Liver (tissue), 9 donors: ENCODE results near the gene ACBD3. TPM values are rescaled to one million over a fixed set of nuclear protein-coding genes. Genes with fewer than 3 reads are reported as not detected.

Experiments
- DNase-seq: peaks from one replicate; pipeline ENCODE4 v3.0.0-alpha.2; 2017; ENCODE audit warnings: low spot score
- H3K27ac ChIP-seq, 2 donors: one replicate each; pipeline ENCODE4 v1.7.0; 2013; ENCODE audit warnings: inconsistent platforms in 2 of 2, low read length in 2 of 2, control low read depth in 1 of 2, low read depth in 1 of 2, mild to moderate bottlenecking in 1 of 2
- H3K27me3 ChIP-seq, 4 donors: one replicate each; pipeline versions ENCODE4 v1.6.1 to v1.7.0; 2013; ENCODE audit warnings: low read length in 3 of 4, inconsistent platforms in 1 of 4, mild to moderate bottlenecking in 1 of 4, moderate library complexity in 1 of 4; ENCODE audit not compliant: control insufficient read depth in 4 of 4, insufficient read depth in 4 of 4
- H3K36me3 ChIP-seq, 4 donors: one replicate each; pipeline versions ENCODE4 v1.6.1 to v1.7.0; 2013; ENCODE audit warnings: low read length in 3 of 4, mild to moderate bottlenecking in 3 of 4, low read depth in 1 of 4, moderate library complexity in 1 of 4; ENCODE audit not compliant: control insufficient read depth in 4 of 4, insufficient read depth in 3 of 4
- H3K4me1 ChIP-seq, 4 donors: one replicate each; pipeline versions ENCODE4 v1.6.1 to v1.7.0; 2013; ENCODE audit warnings: low read length in 3 of 4, mild to moderate bottlenecking in 3 of 4, moderate library complexity in 1 of 4; ENCODE audit not compliant: control insufficient read depth in 4 of 4, insufficient read depth in 4 of 4
- H3K4me3 ChIP-seq, 3 donors: one replicate each; pipeline versions ENCODE4 v1.6.1 to v1.7.0; 2013; ENCODE audit warnings: low read length in 3 of 3, control low read depth in 1 of 3, low read depth in 1 of 3, mild to moderate bottlenecking in 1 of 3
- H3K9ac ChIP-seq, 2 donors: one replicate each; pipeline ENCODE4 v1.7.0; 2013; ENCODE audit warnings: low read length in 2 of 2, mild to moderate bottlenecking in 2 of 2, moderate library complexity in 2 of 2, control low read depth in 1 of 2, low read depth in 1 of 2
- H3K9me3 ChIP-seq, 4 donors: one replicate each; pipeline versions ENCODE4 v1.6.1 to v1.7.0; 2013; ENCODE audit warnings: low read length in 3 of 4; ENCODE audit not compliant: control insufficient read depth in 4 of 4
- ATF3 ChIP-seq: IDR thresholded peaks from 2 replicates; pipeline ENCODE4 v1.6.1; 2016; ENCODE audit warnings: antibody characterized with exemption
- CTCF ChIP-seq: fragments of 150-350 bp; IDR thresholded peaks from 2 replicates; pipeline ENCODE4 v1.5.1; 2017; ENCODE audit warnings: improper control_type of control experiment, low read depth, low read length; ENCODE audit not compliant: missing input control
- EGR1 ChIP-seq, 2 donors: IDR thresholded peaks; 2 replicates each; pipeline ENCODE4 v1.6.1; 2016 to 2018; ENCODE audit warnings: antibody characterized with exemption in 2 of 2, low read depth in 2 of 2
- FOXA2 ChIP-seq: IDR thresholded peaks from 2 replicates; pipeline ENCODE4 v1.6.1; 2016; ENCODE audit warnings: antibody characterized with exemption
- GABPA ChIP-seq, 2 donors: IDR thresholded peaks in 1 of 2; conservative IDR thresholded peaks in 1 of 2; 2 replicates each; pipeline ENCODE4 v1.6.1; 2016; ENCODE audit warnings: antibody characterized with exemption in 2 of 2, mild to moderate bottlenecking in 1 of 2, moderate library complexity in 1 of 2
- HNF4A ChIP-seq, 2 donors: conservative IDR thresholded peaks; 2 replicates each; pipeline ENCODE4 v1.6.1; 2016; ENCODE audit warnings: antibody characterized with exemption in 2 of 2, mild to moderate bottlenecking in 2 of 2
- HNF4G ChIP-seq: IDR thresholded peaks from 2 replicates; pipeline ENCODE4 v1.6.1; 2016; ENCODE audit warnings: antibody characterized with exemption
- JUND ChIP-seq, 2 donors: IDR thresholded peaks; 2 replicates each; pipeline ENCODE4 v1.6.1; 2016; ENCODE audit warnings: antibody characterized with exemption in 2 of 2
- MAX ChIP-seq: IDR thresholded peaks from 2 replicates; pipeline ENCODE4 v1.6.1; 2016; ENCODE audit warnings: antibody characterized with exemption
- NR2F2 ChIP-seq: IDR thresholded peaks from 2 replicates; pipeline ENCODE4 v1.6.1; 2016; ENCODE audit warnings: antibody characterized with exemption
- RAD21 ChIP-seq, 2 donors: IDR thresholded peaks; 2 replicates each; pipeline ENCODE4 v1.6.1; 2016; ENCODE audit warnings: antibody characterized with exemption in 2 of 2, mild to moderate bottlenecking in 2 of 2
- REST ChIP-seq: IDR thresholded peaks from 2 replicates; pipeline ENCODE4 v1.6.1; 2016; ENCODE audit warnings: antibody characterized with exemption, mild to moderate bottlenecking
- RXRA ChIP-seq, 2 donors: IDR thresholded peaks; 2 replicates each; pipeline ENCODE4 v1.6.1; 2017 to 2018; ENCODE audit warnings: antibody characterized with exemption in 2 of 2, mild to moderate bottlenecking in 1 of 2
- SP1 ChIP-seq: IDR thresholded peaks from 2 replicates; pipeline ENCODE4 v1.6.1; 2018; ENCODE audit warnings: antibody characterized with exemption, mild to moderate bottlenecking
- TAF1 ChIP-seq: conservative IDR thresholded peaks from 2 replicates; pipeline ENCODE4 v1.6.1; 2016; ENCODE audit warnings: antibody characterized with exemption, mild to moderate bottlenecking
- YY1 ChIP-seq: IDR thresholded peaks from 2 replicates; pipeline ENCODE4 v1.6.1; 2016; ENCODE audit warnings: antibody characterized with exemption, mild to moderate bottlenecking
- WGBS: extraction: QIAGEN DNeasy Blood & Tissue Kit; methylation state at CpG from one replicate; pipeline ENCODE4 v1.1.7; 2013; 5-methylcytosine and 5-hydroxymethylcytosine counted together
- polyA plus RNA-seq, 2 donors: library from polyadenylated mRNA; stranded (reverse) in 1 of 2; unstranded in 1 of 2; fragments of 200-250 nt in 1 of 2; fragments of >200 nt in 1 of 2; fragmentation: Nextera tagmentation in 1 of 2; extraction: Ambion mirVana in 1 of 2; gene quantifications; one replicate each; pipeline versions ENCODE4 v1.2.1 to v1.2.3, GENCODE V29; 2013 to 2015
- total RNA-seq, 2 donors: library from RNA; depleted of rRNA; stranded (reverse); fragments of >200 nt; gene quantifications; one replicate each; pipeline ENCODE4 v1.2.3, GENCODE V29; 2014
- donor health status: healthy.
- donor health status: healthy.
- donor health status: healthy.
- donor health status: healthy.
- donor health status: healthy.

Gene ACBD3
- total and polyA plus RNA-seq, 4 donors = 9.0 to 26.9 (median 14.1) TPM

GRCh38 chr1:226223786-226224244 is 37.3 kb upstream of the ACBD3 start:
- H3K4me1 ChIP-seq = peaks cover 0 to 8% (median 3%) of the 10 kb centered on the region in 4 donors
- no peaks in the 10 kb centered on the region for H3K9me3 ChIP-seq
- H3K4me3 ChIP-seq = peak overlapping the region in 1 of 3 donors; percentile 52
- TF ChIP-seq NR2F2 (no peak), HNF4A (conservative IDR thresholded peaks at IDR 0.05) (no peak), MAX (no peak), ATF3 (no peak), SP1 (no peak), RAD21 (IDR thresholded peaks at IDR 0.05) (no peak), GABPA (IDR thresholded peaks at IDR 0.05 in 1 of 2, conservative IDR thresholded peaks at IDR 0.05 in 1 of 2) (no peak), RXRA (IDR thresholded peaks at IDR 0.05) (no peak), TAF1 (no peak), REST (no peak), CTCF (no peak), FOXA2 (no peak), EGR1 (IDR thresholded peaks at IDR 0.05; ENCODE audit: low read depth in 2 of 2) (no peak), HNF4G (no peak)
- no peak overlapping the region for H3K9ac ChIP-seq
- peaks cover 0 to 7% (median 0%) of the 10 kb centered on the region in 4 donors for H3K27me3 ChIP-seq
- DNase-seq = no peak
- H3K27ac ChIP-seq = no peak overlapping the region
- WGBS = 4% methylated on average over 55 of the region's 55 CpGs
- H3K36me3 ChIP-seq = no peaks in the 10 kb centered on the region

GRCh38 chr1:226223157-226223785 is 36.7 kb upstream of the ACBD3 start, which contains the start of gene MIXL1:
MIXL1 (plus strand) TSS chr1:226223664; CDS start chr1:226223682, 18 bp downstream.
- no peak within 1 kb of the TSS for H3K9ac ChIP-seq

More at GRCh38 chr1:226223157-226223785, 36.7 kb upstream of the ACBD3 start, which contains the start of gene MIXL1:
- no peaks in the 10 kb centered on the region for H3K36me3 ChIP-seq
- TF ChIP-seq YY1 (no peak), MAX (no peak), NR2F2 (no peak), JUND (IDR thresholded peaks at IDR 0.05) (no peak), RAD21 (IDR thresholded peaks at IDR 0.05) (no peak), GABPA (IDR thresholded peaks at IDR 0.05 in 1 of 2, conservative IDR thresholded peaks at IDR 0.05 in 1 of 2) (no peak), SP1 (no peak), CTCF (no peak)
- WGBS = 6% methylated on average over 62 of the region's 62 CpGs
- no peaks in the 10 kb centered on the region for H3K9me3 ChIP-seq
- peaks cover 0 to 7% (median 0%) of the 10 kb centered on the region in 4 donors for H3K27me3 ChIP-seq
- no peak within 1 kb of the TSS for H3K27ac ChIP-seq
- DNase-seq = no peak
- peaks cover 0 to 8% (median 3%) of the 10 kb centered on the region in 4 donors for H3K4me1 ChIP-seq
- peak within 1 kb of the TSS in 1 of 3 donors; percentile 52 for H3K4me3 ChIP-seq
